GM19467 (cell line): ENCODE measurements around the gene KRTCAP2.

ENCODE experiments used
- ATAC-seq: cut with Tn5 transposase; IDR thresholded peaks from one replicate; pipeline ENCODE4 v1.9.1; 2021; ENCODE audit warnings: mild to moderate bottlenecking, moderate library complexity; ENCODE audit not compliant: unreplicated experiment

The KRTCAP2 gene

DNA sequence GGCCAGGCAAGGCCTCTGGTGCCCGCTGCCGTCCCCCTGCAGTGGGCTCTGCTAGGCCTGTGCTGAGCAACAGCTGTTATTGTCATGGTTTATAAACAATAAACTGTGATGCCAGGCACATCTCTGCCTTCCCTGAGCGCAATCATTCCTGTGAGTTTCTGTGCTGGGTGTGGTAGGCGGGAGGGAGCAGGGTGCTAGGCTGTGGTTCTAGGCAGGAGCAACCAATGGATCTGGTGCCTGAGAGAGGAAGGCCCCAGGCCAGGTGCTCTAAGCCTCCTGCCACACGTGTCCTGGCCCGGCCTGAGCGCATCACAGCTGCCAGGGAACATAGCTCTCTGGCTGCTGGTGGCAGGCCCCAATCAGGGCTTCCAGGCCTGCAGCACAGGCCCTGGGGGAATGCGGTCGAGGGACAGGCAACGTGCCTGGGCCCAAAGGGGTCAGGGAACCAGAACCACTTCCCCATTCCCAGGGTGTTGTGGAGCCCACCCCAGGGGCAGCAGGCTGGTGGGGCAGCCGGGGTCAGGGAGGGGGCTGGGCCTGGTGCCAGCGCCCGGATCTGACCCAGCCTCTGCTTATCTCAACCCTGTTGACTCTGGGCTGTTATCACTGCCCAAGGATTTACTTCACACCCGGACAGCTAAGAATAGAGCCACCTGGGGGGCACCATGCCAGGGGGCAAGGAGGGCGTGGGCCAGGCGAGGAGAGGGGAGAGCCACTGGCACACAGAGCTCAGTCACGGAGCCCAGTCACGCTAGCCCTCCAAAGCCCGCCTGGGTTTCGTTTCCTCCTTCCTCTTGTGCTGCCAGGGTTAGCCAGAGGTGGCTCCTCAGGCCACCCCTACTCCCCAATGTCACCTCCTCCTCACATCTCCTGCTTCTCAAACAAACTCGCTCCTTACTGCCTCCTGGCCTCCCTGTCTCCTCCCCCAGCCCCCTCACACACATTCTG is 12.0 kb upstream of the KRTCAP2 start:
- ATAC-seq = peak; percentile 77

DNA sequence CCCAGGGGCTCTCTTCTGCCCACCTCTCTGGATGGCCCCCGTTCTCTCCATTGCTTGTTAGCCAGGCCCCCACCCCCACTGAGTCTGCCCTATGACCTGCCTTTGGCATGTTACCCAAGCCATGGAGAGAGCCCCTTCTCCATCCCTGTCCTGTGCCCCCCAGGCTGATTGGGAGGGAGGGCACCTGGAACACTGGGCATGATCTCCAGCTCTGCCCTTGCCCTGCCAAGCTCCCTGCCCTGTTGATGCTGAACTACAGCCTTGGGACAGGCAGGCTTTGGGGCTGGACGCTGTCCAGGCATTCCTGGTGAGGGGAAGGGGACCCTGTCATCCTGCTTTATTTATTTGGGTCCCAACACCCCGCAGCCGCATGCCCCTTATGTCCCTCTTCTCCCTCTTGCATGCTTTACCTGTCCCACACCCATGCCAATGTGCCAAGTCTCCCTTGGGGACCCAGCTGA is 11.3 kb upstream of the KRTCAP2 start:
- no peak for ATAC-seq

DNA sequence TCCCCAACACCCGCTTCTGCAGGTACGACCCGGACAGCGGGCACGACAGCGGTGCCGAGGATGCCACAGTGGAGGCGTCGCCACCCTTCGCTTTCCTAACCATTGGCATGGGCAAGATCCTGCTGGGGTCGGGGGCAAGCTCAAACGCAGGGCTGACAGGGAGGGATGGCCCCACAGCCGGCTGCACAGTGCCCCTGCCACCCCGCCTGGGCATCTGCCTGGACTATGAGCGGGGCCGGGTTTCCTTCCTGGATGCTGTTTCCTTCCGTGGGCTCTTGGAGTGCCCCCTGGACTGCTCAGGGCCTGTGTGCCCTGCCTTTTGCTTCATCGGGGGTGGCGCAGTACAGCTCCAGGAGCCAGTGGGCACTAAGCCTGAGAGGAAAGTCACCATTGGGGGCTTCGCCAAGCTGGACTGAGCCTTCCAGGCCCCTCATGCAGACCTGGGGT is 10.7 kb upstream of the KRTCAP2 start:
- ATAC-seq = no peak

DNA sequence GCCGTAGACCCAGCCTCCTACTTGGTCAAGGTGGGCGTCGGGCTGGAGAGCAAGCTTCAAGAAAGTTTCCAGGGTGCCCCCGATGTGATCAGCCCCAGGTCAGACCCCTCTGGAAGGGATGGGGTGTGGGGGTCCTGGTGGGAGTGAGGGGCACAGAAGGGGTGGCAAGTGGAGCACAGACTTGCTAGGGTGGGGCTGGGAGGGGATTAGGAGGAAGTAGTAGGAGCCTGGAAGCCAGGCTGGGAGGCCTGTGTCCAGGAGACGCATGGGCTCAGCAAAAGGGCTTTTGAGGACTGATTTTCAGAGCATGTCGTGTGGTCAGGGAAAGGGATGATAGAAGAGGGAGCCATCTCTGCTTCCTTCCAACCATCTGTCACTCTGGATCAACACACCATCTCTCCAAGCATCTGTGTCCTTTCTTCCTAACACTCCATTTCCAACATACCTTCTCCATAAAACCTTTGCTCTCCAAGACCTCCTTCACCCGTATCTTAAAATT is 9.0 kb upstream of the KRTCAP2 start:
- no peak for ATAC-seq

DNA sequence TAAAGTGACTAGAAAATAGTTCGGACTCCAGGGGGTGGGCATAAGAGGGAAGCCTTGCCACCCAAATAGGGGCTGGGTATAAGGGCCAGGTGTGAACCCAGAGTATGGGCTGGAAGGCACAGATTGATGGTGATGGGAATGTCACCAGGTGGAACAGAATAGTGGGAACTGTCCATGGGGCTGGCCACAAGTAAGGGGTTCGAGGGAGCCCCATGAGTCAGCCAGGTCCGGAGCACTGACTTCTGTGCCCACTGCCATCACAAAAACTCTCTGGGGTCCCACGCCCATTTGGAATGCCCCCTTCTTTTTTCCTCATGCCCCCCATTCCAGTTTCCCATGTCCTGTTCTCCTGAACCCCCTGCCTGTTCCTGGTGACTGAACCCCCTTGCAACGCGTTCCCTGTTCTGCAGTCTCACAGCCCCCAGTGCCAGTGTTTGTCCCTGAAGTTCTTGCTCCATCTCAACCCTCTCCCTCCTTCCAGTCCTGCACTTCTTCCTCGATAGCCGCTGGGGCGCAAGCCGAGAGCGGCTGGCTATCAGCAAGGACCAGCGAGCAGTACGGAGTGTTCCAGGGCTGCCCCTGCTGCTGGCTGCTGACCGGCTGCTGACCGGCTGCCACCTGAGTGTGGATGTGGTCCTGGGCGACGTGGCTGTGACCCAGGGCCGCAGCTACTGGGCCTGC is 8.4 kb upstream of the KRTCAP2 start:
- ATAC-seq = no peak

DNA sequence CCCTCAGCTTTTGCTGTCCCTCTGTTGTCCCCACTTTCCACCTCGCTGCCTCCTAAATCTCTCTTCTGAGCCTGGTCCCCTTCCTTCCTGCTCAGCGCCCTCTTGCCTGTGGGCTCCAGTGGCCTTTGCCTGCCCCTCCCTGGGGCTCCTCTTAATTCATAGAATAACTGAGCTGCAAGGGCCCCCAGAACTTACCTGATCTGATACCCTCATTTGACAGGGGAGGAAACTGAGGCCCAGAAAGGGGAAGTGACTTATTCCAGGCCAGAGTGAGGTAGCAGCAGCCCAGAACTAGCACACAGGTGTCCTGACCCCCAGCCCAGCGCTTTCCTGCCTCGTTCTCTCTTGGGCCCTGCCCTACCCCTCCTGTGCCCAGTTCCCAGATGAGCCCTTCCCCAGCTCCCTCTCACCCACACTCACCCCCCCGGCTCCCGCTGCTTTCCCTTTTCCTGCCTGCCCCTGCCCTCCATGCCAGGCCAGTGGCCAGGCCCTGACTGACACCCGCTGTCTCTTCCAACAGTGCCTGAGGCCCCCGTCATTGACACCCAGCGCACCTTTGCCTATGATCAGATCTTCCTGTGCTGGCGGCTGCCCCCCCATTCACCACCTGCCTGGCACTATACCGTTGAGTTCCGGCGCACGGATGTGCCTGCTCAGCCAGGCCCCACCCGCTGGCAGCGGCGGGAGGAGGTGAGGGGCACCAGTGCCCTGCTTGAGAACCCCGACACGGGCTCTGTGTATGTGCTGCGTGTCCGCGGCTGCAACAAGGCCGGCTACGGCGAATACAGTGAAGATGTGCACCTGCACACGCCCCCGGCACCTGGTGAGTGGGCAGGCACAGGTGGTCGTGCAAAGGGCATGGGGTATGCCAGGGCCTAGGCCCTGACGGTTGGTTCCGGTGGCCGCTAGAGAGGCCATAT is 6.3 kb upstream of the KRTCAP2 start:
- ATAC-seq = no peak

DNA sequence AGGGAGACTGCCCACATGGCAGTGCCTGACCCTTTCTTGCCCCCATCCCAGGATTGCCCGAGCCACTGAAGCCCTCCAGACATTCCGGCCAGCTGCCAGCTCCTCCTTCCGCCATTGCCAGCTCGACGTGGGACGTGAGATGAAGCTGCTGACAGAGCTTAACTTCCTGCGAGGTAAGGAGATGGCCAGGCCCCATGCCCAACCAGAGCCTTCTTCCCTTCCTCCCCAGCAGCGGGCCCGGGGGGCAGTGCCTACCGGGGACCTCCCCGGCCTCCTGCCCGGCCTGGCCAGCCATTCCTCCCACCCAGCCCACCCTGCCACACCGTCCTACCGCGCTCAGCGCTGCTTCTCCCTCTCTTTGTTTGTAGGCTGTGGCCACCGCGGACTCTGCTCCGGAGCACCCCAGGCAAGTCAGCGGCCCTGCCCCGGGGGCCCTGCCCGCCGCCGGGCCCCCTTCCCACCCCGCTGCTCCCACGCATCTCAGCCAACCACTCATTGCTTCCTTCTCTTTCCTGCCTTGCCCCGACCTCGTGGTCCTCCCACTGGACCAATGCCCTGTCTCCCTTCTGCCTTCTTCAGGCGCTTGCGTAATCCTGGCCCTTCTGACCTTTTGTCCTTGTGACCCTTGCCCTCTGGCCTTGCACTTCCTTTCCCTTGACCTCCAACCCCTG is 5.5 kb upstream of the KRTCAP2 start:
- no peak for ATAC-seq

DNA sequence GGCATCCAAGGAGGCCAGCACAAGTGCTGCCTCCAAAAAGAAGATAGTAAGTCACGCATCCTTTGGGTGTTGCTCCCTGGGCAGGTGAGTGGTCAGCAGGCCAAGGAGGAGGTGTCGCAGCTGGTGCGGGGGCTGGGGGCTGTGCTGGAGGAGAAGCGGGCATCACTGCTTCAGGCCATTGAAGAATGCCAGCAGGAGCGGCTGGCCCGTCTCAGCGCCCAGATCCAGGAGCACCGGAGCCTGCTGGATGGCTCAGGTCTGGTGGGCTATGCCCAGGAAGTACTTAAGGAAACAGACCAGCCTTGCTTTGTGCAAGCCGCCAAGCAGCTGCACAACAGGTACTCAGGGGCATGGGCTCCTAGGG is 4.8 kb upstream of the KRTCAP2 start:
- ATAC-seq = no peak

DNA sequence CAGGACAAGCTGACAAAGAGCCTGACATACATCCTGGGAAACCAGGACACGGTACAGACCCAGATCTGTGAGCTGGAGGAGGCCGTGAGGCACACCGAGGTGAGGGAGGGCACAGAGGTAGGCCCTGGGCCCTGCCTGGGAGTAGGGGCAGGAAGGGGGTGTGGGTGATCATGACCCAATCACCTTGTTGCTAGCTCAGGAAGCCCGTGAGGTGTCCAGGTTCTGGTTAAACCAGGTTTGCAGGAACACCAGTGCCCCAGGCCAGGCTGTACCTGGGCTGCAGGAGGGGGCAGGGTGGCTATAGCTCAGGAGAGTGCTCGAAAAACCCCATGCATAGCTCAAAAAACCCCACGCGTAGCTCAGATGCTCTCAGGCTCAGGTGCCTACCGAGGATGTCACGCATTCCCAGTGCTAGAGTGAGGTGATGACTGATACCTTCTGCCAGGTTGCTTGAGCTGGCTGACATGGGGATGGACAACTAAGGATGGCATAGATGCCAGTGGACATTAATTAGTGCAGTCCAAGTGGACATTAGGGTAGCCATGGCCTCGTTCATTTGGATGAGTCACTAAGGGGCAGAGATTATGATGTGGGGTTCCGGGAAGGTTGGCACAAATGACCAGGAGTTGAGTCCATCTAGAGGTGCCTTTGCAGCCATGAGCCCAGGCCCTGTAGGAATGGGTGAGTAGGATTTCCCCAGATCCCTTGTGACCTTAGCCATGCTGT is 4.3 kb upstream of the KRTCAP2 start:
- no peak for ATAC-seq

DNA sequence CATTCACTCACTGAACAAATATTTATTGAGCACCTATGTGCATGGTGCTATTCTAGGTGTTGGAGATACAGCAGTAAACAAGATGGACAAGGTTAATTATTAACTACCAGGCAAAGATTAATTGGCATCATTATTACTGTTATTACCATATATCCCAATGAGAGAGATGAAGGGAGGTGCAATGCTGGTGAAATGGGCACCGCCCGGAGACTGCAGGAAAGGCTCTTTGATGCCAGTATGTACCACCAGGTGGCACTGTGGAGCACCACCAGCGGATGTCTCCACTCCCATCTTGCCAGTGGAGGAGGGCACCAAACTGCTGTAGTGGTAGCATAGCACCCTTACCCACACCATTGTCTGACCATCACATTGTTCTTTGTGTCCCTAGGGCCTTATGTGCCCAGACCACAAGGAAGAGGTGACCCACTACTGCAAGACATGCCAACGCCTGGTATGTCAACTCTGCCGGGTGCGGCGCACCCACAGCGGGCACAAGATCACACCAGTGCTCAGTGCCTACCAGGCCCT is 3.5 kb upstream of the KRTCAP2 start:
- ATAC-seq = no peak

DNA sequence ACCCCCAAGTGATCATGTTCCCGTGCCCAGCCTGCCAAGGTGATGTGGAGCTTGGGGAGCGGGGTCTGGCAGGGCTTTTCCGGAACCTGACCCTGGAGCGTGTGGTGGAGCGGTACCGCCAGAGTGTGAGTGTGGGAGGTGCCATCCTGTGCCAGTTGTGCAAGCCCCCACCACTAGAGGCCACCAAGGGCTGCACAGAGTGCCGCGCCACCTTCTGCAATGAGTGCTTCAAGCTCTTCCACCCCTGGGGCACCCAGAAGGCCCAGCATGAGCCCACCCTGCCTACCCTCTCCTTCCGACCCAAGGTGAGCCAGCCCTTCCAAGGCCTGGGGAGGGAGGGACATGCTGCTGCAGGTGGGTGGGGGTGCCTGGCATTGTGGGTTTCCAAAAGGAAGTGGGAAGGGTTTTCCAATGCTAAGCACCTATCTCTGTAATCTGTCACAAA is 2.8 kb upstream of the KRTCAP2 start:
- ATAC-seq = no peak

DNA sequence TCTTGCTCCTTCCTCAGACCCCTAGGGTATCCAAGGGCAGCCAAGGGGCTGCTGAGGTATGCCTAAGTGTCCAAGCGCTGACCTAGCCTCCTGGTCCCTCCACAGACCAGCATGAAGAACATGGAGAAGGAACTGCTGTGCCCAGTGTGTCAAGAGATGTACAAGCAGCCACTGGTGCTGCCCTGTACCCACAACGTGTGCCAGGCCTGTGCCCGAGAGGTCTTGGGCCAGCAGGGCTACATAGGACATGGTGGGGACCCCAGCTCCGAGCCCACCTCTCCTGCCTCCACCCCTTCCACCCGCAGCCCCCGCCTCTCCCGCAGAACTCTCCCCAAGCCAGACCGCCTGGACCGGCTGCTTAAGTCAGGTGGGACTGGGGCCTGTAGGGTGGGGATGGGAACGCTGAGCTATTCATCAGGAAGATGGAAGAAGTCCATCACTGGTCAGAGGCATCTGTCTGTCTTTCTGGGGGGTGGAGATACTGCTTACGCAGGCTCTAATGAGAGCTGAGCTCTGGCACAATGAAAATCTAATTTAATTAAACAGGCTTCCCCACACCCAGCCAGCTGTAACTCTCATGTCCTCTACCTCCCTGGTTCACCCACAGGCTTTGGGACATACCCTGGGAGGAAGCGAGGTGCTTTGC is 2.3 kb upstream of the KRTCAP2 start:
- ATAC-seq = no peak

DNA sequence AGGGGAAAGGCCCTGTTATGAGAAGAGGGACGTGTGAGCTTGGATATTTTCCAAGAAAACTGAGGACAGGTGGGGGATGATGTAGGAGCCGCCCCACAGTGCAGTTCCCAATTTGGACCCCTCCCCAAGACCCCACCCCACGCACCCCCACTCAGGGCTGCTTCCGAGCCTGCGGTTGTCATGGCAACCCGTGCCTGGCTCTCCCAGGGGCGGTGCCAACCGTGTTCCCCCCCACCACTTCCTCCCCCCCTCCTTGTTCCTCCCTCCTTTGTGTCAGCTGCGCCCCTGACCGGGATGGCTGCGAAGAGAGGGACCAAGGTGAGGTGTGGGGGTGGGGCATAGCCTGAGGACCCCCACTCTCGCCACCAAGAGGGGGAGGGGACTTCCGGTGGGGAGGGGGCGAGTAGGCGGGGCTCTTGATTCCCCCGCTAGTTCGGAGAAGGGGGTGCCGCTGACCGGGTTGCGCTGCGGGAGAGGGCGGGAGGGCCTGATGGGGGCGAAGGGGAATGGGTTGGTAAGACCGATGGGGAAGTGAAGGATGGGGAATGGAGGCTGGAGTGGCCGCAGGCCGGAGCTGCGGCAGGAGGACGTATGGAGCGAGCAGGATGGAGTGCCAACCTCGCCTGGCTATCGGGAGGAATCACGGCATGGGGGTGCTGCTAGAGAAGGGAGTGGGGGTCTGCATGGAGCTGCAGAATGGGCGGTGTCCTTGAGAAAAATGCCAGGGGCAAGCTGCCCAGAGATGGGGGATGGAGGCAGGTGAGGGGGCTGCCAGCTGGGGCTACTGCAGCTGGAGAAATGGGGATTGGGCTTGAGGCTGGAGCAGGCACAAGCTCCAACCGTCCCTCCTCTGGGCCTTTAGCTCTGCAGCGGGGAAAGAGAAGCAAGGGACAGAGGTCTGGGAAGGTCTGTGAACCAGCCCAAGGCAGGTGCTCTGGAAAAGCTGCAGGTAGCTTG is 1.5 kb upstream of the KRTCAP2 start:
- no peak for ATAC-seq

DNA sequence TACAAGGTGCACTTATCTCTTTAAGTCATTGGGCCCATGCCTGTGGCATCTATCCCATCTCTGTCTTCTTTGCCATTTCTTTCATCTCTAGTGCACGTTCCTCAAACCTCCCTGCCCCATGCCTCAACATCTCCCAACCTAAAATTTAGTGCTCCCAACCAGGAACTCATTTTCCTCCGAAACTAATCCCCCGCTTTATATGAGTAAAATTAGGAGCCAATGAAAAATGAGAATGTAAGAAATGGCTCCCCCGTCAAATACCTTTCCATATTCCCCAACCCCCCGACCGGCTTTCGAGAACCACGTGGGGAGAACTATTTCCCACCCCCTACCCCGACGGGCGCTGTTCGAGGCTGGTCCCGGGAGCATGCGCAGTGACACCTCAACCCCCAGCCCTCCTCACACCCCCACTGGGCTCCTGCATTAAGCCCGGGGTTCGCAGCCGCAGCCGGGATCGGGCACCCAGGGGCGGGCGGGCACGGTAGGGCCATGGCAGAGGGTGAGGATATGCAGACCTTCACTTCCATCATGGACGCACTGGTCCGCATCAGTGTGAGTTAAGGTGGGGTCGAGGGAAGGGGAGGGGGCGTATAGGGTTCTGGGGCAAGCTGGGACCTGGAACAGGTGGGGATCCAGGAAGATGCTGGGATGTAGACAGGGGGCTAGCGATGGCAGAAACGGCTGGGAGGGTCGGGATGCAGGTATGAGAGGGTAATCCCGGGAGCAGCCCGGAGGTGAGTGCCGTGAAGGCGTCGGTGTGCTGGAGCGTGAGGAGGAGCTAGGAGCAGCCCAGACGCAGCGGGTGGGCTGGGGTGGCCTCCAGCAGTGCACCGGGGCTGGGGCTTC is 597 bp upstream of the KRTCAP2 start, which contains the start of gene TRIM46:
Gene TRIM46 (plus strand): TSS at position 372 of the 846 bp plus-strand sequence. CDS start 118 bp downstream, at position 490.
- ATAC-seq = no peak

DNA sequence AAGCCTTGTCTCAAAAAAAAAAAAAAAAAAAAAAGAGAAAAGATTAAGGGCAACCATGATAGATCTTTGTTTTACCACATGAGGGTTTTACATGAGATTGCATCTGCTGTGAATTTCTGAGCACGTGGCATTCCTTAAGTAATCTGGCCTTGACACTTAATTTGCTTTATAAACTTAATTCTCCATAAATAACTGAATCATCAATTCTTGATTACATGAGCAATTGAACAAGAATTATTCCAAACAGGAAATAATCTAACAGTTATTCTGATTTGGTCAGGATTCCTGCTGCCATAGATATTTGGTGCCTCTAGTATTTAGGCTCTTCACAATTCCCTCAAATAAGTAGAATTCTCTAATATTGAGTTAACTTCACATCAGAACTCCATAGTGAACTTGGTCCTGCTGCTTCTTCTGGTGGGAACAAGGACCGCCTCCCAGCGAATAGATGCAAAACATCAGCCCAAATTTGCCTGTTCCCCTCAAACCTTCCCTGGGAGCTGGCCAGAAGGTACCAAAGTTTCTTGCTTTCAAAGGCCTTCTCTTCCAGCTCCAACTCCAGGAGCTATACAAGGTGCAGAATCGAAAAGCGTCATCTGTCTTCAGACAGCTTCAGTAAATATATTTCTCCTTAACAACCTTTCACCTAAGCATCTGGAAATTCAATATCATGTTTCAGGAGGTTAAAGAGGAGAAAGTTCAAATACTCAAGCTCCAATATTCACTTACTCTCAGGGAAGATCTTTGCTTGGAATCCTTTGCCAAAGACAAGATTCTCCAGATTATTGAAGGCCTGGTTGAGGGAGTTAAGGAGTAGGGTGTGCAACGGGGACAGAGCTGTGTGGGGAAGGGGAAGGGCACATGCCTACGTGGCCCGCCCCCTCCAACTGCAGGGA is 1.0 kb downstream of the KRTCAP2 start:
- no peak for ATAC-seq

DNA sequence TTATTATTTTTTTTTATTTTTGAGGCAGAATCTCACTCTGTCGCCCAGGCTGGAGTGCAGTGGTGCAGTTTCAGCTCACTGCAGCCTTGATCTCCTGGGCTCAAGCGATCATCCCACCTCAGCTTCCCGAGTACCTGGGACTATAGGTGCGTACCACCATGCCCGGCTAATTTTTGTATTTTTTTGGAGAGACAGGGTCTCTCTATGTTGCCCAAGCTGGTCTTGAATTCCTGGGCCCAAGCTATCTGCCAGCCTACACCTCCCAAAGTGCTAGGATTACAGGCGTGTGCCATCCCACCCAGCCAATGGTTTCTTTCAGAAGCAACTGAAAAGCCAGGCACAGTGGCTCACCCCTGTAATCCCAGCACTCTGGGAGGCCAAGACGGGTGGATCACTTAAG is 2.3 kb downstream of the KRTCAP2 start:
- ATAC-seq = no peak
